Measurements from ENCODE around the gene RHBDF2. TPM values are rescaled to one million over a fixed set of nuclear protein-coding genes. Genes with fewer than 3 reads are reported as not detected.

RHBDF2 gene
- 100 to 1,000 TPM in 1 of 5 experiments, 10 to 100 TPM in 4; 31.1 to 119 (median 35.4) TPM for total RNA-seq
- 1 to 10 TPM; 2.9 to 7.5 TPM for polyA plus RNA-seq
- total RNA-seq, result 15.2 reads per million, percentile 44 among the genes with 10 or more reads in this experiment

- no peaks in the 10 kb centered on the region for H3K36me3 ChIP-seq (ENCODE audit: control insufficient read depth in 2 of 3, insufficient read depth in 3 of 3, low read length in 3 of 3)
- DNase-seq (peak; percentile 90 to 100 (median 95)), ATAC-seq (peak; percentile 99)
- ChIA-PET CTCF (interaction anchor here (0.7 to 6.3 kb wide), 6 partner anchors 13 to 326 kb away, joined by 3 to 36 read pairs (median 4); partner anchors contain the start of genes AANAT and UBE2O), POLR2A (interaction anchor here (0.6 to 2.5 kb wide), 11 partner anchors 8 to 228 kb away, joined by 3 to 21 read pairs (median 8); partner anchors contain the start of genes SPHK1 and UBE2O)
- peaks cover 22 to 44% of the 10 kb centered on the region in 2 donors for H3K4me1 ChIP-seq (ENCODE audit: control insufficient read depth in 2 of 2, insufficient read depth in 2 of 2, low read length in 2 of 2)
- Mint-ChIP-seq H3K27me3 (no peaks in the 10 kb centered on the region), H3K36me3 (peaks cover 0 to 7% (median 0%) of the 10 kb centered on the region in 5 donors), H3K4me1 (peaks cover 17 to 61% (median 35%) of the 10 kb centered on the region in 7 donors), H3K9me3 (no peaks in the 10 kb centered on the region), H3K4me3 (peak within 1 kb of the TSS; percentile 82 to 91 (median 86)), H3K27ac (peak within 1 kb of the TSS; percentile 95 to 99 (median 97))
- intact Hi-C loops (cut with micrococcal nuclease), result loop anchor here (1.0 to 10.0 kb wide), 5 partner anchors 9 to 716 kb away; partner anchors contain the start of genes EXOC7 (in 1 of the 2), UBE2O (in 1 of the 2) and UNK (in 1 of the 2)
- peak within 1 kb of the TSS; percentile 73 for H3K27ac ChIP-seq (ENCODE audit: low read depth, low read length)
- peak within 1 kb of the TSS; percentile 62 for H3K4me3 ChIP-seq (ENCODE audit: low read length)
- H3K9me3 ChIP-seq (ENCODE audit: control insufficient read depth in 2 of 3, low read length in 3 of 3), result no peaks in the 10 kb centered on the region
- H3K27me3 ChIP-seq (ENCODE audit: control insufficient read depth in 2 of 2, insufficient read depth in 2 of 2, low read length in 2 of 2), result no peaks in the 10 kb centered on the region
These were observed at the start of gene RHBDF2 for GRCh38 chr17:76501018-76501826. Gene RHBDF2, minus strand, starts transcription at chr17:76501423. Its CDS starts 19,899 bp downstream, at chr17:76481524.

GRCh38 chr17:76549539-76549938 lies 48.3 kb upstream of the RHBDF2 start:
- H3K27me3 Mint-ChIP-seq, result peaks cover 0 to 3% (median 0%) of the 10 kb centered on the region in 5 donors

DNA sequence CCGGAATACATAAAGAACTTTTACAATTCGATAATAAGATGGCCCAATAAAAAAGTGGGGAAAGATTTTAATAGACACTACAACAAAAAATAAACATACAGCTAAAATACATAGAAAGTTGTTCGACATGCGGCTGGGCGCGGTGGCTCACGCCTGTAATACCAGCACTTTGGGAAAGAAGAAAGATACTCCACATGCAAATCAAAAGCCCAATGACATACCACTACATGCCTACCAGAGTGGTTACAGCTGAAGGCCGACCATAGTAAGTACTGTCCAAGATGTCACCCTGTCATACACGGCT lies 47.9 kb upstream of the RHBDF2 start:
- Histone ChIP-seq H3K4me3 (ENCODE audit: low read length) (no peak overlapping the region), H3K36me3 (ENCODE audit: control insufficient read depth in 2 of 3, insufficient read depth in 3 of 3, low read length in 3 of 3) (no peaks in the 10 kb centered on the region), H3K9me3 (ENCODE audit: control insufficient read depth in 2 of 3, low read length in 3 of 3) (no peaks in the 10 kb centered on the region), H3K4me1 (ENCODE audit: control insufficient read depth in 2 of 2, insufficient read depth in 2 of 2, low read length in 2 of 2) (no peaks in the 10 kb centered on the region), H3K27me3 (ENCODE audit: control insufficient read depth in 2 of 2, insufficient read depth in 2 of 2, low read length in 2 of 2) (no peaks in the 10 kb centered on the region), H3K27ac (ENCODE audit: low read depth, low read length) (no peak overlapping the region)
- intact Hi-C loops (cut with micrococcal nuclease), result no loop called here
- Mint-ChIP-seq H3K4me1 (peaks cover 0 to 12% (median 4%) of the 10 kb centered on the region in 7 donors), H3K36me3 (no peaks in the 10 kb centered on the region), H3K27ac (no peak overlapping the region), H3K27me3 (peaks cover 0 to 6% (median 0%) of the 10 kb centered on the region in 5 donors), H3K9me3 (no peaks in the 10 kb centered on the region), H3K4me3 (no peak overlapping the region)
- POLR2A ChIA-PET, result interaction anchor here (0.8 to 1.0 kb wide), 2 partner anchors 20 to 96 kb away, joined by 3 read pairs; partner anchors contain the start of gene UBE2O
- CTCF ChIA-PET, result interaction anchor here (1.3 to 1.7 kb wide), 2 partner anchors 9 to 26 kb away, joined by 4 to 6 read pairs; no protein-coding TSS in a partner anchor
- ATAC-seq (no peak), DNase-seq (no peak)

More at GRCh38 chr17:76549539-76549938, 48.3 kb upstream of the RHBDF2 start:
- intact Hi-C loops (cut with micrococcal nuclease), result no loop called here
- DNase-seq (no peak), ATAC-seq (no peak)
- Histone ChIP-seq H3K27ac (ENCODE audit: low read depth, low read length) (no peak overlapping the region), H3K9me3 (ENCODE audit: control insufficient read depth in 2 of 3, low read length in 3 of 3) (no peaks in the 10 kb centered on the region), H3K4me1 (ENCODE audit: control insufficient read depth in 2 of 2, insufficient read depth in 2 of 2, low read length in 2 of 2) (no peaks in the 10 kb centered on the region), H3K36me3 (ENCODE audit: control insufficient read depth in 2 of 3, insufficient read depth in 3 of 3, low read length in 3 of 3) (no peaks in the 10 kb centered on the region), H3K27me3 (ENCODE audit: control insufficient read depth in 2 of 2, insufficient read depth in 2 of 2, low read length in 2 of 2) (no peaks in the 10 kb centered on the region), H3K4me3 (ENCODE audit: low read length) (no peak overlapping the region)
- ChIA-PET CTCF (interaction anchor here (1.3 to 1.7 kb wide), 2 partner anchors 9 to 26 kb away, joined by 4 to 6 read pairs; no protein-coding TSS in a partner anchor), POLR2A (interaction anchor here (0.8 to 1.0 kb wide), 2 partner anchors 20 to 96 kb away, joined by 3 read pairs; partner anchors contain the start of gene UBE2O)
- Mint-ChIP-seq H3K4me3 (no peak overlapping the region), H3K4me1 (peaks cover 0 to 11% (median 6%) of the 10 kb centered on the region in 7 donors), H3K36me3 (no peaks in the 10 kb centered on the region), H3K27ac (no peak overlapping the region), H3K9me3 (no peaks in the 10 kb centered on the region)

DNA sequence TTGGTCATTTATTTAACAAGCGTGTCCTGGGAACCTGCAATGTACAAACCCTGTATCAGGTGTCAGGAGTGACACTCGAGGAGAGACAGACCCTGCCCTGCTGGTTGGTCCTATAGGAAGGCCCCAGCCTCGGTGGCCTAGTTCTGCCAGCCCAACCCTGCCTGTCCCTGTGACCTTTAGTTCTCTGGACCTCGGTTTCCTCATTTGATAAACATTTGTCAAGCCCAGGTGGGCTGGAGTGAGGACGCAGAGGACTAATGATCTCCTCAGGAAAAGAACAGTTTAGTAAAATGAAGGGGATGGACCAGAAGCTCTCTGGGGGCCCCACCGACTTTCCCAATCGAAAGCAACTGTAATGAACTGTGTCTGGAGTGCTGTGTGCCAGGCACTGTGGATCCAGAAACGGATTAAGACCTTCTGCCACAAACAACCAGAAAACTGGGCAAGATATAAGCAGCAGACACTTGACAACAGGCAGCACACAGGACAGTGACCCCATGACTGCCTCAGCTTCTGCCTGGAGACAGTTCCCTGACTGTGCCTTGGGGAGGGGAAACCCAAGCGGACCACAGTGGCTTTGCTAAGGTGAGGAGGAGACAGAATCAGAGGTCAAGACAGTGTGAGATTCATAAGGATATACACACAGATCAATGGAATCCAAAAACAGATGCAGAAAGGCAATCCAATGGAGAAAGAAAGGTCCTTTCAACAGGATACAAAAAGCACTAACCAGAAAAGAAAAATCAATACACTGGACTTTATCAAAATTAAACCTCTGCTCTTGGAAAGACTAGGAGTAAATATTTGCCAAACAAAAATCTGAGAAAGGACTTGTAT lies 47.4 kb upstream of the RHBDF2 start:
- POLR2A ChIA-PET, result interaction anchor here (0.8 to 1.0 kb wide), 2 partner anchors 19 to 95 kb away, joined by 3 read pairs; partner anchors contain the start of gene UBE2O
- no peaks in the 10 kb centered on the region for H3K4me1 ChIP-seq (ENCODE audit: control insufficient read depth in 2 of 2, insufficient read depth in 2 of 2, low read length in 2 of 2)
- H3K27ac ChIP-seq (ENCODE audit: low read depth, low read length), result no peak overlapping the region
- peaks cover 0 to 11% (median 0%) of the 10 kb centered on the region in 5 donors for H3K27me3 Mint-ChIP-seq
- H3K4me3 ChIP-seq (ENCODE audit: low read length), result no peak overlapping the region
- no peaks in the 10 kb centered on the region for H3K9me3 ChIP-seq (ENCODE audit: control insufficient read depth in 2 of 3, low read length in 3 of 3)
- DNase-seq (no peak), ATAC-seq (no peak)
- H3K27ac Mint-ChIP-seq, result no peak overlapping the region
- H3K4me3 Mint-ChIP-seq, result no peak overlapping the region
- no peaks in the 10 kb centered on the region for H3K9me3 Mint-ChIP-seq
- H3K36me3 Mint-ChIP-seq, result no peaks in the 10 kb centered on the region
- no peaks in the 10 kb centered on the region for H3K27me3 ChIP-seq (ENCODE audit: control insufficient read depth in 2 of 2, insufficient read depth in 2 of 2, low read length in 2 of 2)
- intact Hi-C loops (cut with micrococcal nuclease), result no loop called here
- H3K36me3 ChIP-seq (ENCODE audit: control insufficient read depth in 2 of 3, insufficient read depth in 3 of 3, low read length in 3 of 3), result no peaks in the 10 kb centered on the region
- CTCF ChIA-PET, result interaction anchor here (1.3 to 1.7 kb wide), 2 partner anchors 9 to 25 kb away, joined by 4 to 6 read pairs; no protein-coding TSS in a partner anchor
- H3K4me1 Mint-ChIP-seq, result peaks cover 0 to 14% (median 4%) of the 10 kb centered on the region in 7 donors

- Mint-ChIP-seq H3K27ac (no peak overlapping the region), H3K4me3 (no peak overlapping the region), H3K4me1 (peaks cover 0 to 14% (median 4%) of the 10 kb centered on the region in 7 donors), H3K27me3 (peaks cover 0 to 13% (median 2%) of the 10 kb centered on the region in 5 donors), H3K36me3 (no peaks in the 10 kb centered on the region), H3K9me3 (no peaks in the 10 kb centered on the region)
- Histone ChIP-seq H3K27ac (ENCODE audit: low read depth, low read length) (no peak overlapping the region), H3K4me1 (ENCODE audit: control insufficient read depth in 2 of 2, insufficient read depth in 2 of 2, low read length in 2 of 2) (no peaks in the 10 kb centered on the region), H3K9me3 (ENCODE audit: control insufficient read depth in 2 of 3, low read length in 3 of 3) (no peaks in the 10 kb centered on the region), H3K36me3 (ENCODE audit: control insufficient read depth in 2 of 3, insufficient read depth in 3 of 3, low read length in 3 of 3) (no peaks in the 10 kb centered on the region), H3K27me3 (ENCODE audit: control insufficient read depth in 2 of 2, insufficient read depth in 2 of 2, low read length in 2 of 2) (no peaks in the 10 kb centered on the region), H3K4me3 (ENCODE audit: low read length) (no peak overlapping the region)
- ATAC-seq (no peak), DNase-seq (no peak)
- ChIA-PET CTCF (interaction anchor here (0.6 to 4.6 kb wide), 7 partner anchors 10 to 239 kb away, joined by 3 to 62 read pairs (median 4); partner anchors contain the start of gene AANAT), POLR2A (interaction anchor here (1.1 kb wide), 1 partner anchor 9 kb away, joined by 3 read pairs; no protein-coding TSS in a partner anchor)
- intact Hi-C loops (cut with micrococcal nuclease), result loop anchor here (1.0 to 2.0 kb wide), 5 partner anchors 24 to 167 kb away; no protein-coding TSS in a partner anchor
These were observed 46.5 kb upstream of the RHBDF2 start for GRCh38 chr17:76547642-76548202.

Data from naive thymus-derived CD4-positive, alpha-beta T cell (primary cell).